Smooth muscle cell (in vitro differentiated cells): ENCODE data around the gene PSG7. TPM values are rescaled to one million over a fixed set of nuclear protein-coding genes. Genes with fewer than 3 reads are reported as not detected.
"Not testable (repeated sequence)": the region's sequence is repeated elsewhere in the genome, so short reads cannot be mapped to it uniquely, and the experiment has no call there.

ENCODE experiments used
- DNase-seq: peaks from one replicate; lab custom pipeline; 2025; ENCODE audit not compliant: unreplicated experiment; lab: John Stamatoyannopoulos, UW
- H2AFZ ChIP-seq: fragments of 200-600 bp; sonication (generic); 2 replicates; pipeline ENCODE4 v1.6.0; 2016; ENCODE audit warnings: antibody characterized with exemption, low read depth, mild to moderate bottlenecking
- H3F3A ChIP-seq: fragments of 200-600 bp; sonication (generic); 2 replicates; pipeline ENCODE4 v1.6.0; 2017; ENCODE audit warnings: antibody characterized with exemption, low read depth
- H3K27ac ChIP-seq: fragments of 200-600 bp; sonication (generic); 2 replicates; pipeline ENCODE4 v1.5.1; 2016; ENCODE audit warnings: low read depth, mild to moderate bottlenecking
- H3K27me3 ChIP-seq: fragments of 200-600 bp; sonication (generic); 2 replicates; pipeline ENCODE4 v1.6.1; 2016; ENCODE audit warnings: low read depth, mild to moderate bottlenecking
- H3K36me3 ChIP-seq: fragments of 200-600 bp; sonication (generic); 2 replicates; pipeline ENCODE4 v1.5.1; 2016; ENCODE audit warnings: low read depth
- H3K4me1 ChIP-seq: fragments of 200-600 bp; sonication (generic); 2 replicates; pipeline ENCODE4 v1.5.1; 2016; ENCODE audit warnings: low read depth
- H3K4me2 ChIP-seq: fragments of 200-600 bp; sonication (generic); 2 replicates; pipeline ENCODE4 v1.6.0; 2016; ENCODE audit warnings: mild to moderate bottlenecking
- H3K4me3 ChIP-seq: fragments of 200-600 bp; sonication (generic); 2 replicates; pipeline ENCODE4 v1.5.1; 2016; ENCODE audit warnings: mild to moderate bottlenecking
- H3K79me2 ChIP-seq: fragments of 200-600 bp; sonication (generic); 2 replicates; pipeline ENCODE4 v1.6.0; 2016; ENCODE audit warnings: low read depth, mild to moderate bottlenecking
- H3K9ac ChIP-seq: fragments of 200-600 bp; sonication (generic); 2 replicates; pipeline ENCODE4 v1.6.0; 2016; ENCODE audit warnings: low read depth
- H3K9me3 ChIP-seq: fragments of 200-600 bp; sonication (generic); replicated peaks from 2 replicates; pipeline ENCODE4 v1.5.1; 2016; ENCODE audit warnings: low read depth
- H4K20me1 ChIP-seq: fragments of 200-600 bp; sonication (generic); 2 replicates; pipeline ENCODE4 v1.6.0; 2016; ENCODE audit warnings: low read depth
- CTCF ChIP-seq: fragments of 200-600 bp; sonication (generic); IDR thresholded peaks from 2 replicates; pipeline ENCODE4 v1.5.1; 2017; ENCODE audit warnings: borderline replicate concordance, mild to moderate bottlenecking, antibody characterized with exemption; ENCODE audit not compliant: insufficient read depth, poor library complexity, severe bottlenecking
- WGBS: methylation state at CpG from one replicate; pipeline ENCODE4 v1.1.7; 2016; ENCODE audit warnings: low lambda C conversion rate; 5-methylcytosine and 5-hydroxymethylcytosine counted together
- polyA plus RNA-seq: library from polyadenylated mRNA; unstranded; fragments of >200 nt; fragmentation: Nextera tagmentation; extraction: Ambion mirVana; gene quantifications from 2 replicates; pipeline ENCODE4 v1.2.1, GENCODE V29; 2016
- total RNA-seq: library from RNA; depleted of rRNA; stranded (reverse); fragments of >200 nt; gene quantifications from 2 replicates; pipeline ENCODE4 v1.2.3, GENCODE V29; 2014

The PSG7 gene
- total and polyA plus RNA-seq, 2 experiments from 2014 or later = not detected

GRCh38 chr19:42882010-42882409, 55.0 kb downstream of the PSG7 start:
- DNase-seq, H3K27me3 ChIP-seq, H3K9me3 ChIP-seq, H3K9ac ChIP-seq, H3K79me2 ChIP-seq, H3F3A ChIP-seq, H3K27ac ChIP-seq, H3K4me3 ChIP-seq, H3K4me2 ChIP-seq, H3K36me3 ChIP-seq, H2AFZ ChIP-seq, H4K20me1 ChIP-seq, H3K4me1 ChIP-seq: not testable (repeated sequence)
- 57% methylated on average over 5 of the region's 5 CpGs for WGBS

DNA sequence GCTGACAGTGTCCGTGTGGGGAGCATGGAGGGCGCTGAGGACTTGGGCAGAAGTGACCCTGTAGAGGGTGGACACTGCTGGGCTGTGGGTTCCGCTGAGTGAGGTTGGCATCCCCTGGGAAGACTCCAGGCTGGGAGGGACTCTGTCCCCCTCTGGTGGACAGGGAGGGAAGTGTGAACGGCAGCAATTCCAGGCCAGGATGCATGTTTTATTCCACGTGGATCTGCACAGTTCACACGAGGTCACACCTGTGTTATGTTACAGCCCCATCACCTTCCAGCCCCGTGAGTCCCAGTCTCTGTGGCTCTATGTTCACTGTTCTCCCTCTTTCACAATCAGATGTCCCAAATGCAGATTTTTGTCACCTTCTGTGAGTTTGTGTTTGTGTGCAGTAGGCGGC, 55.7 kb downstream of the PSG7 start:
- H3K9me3 ChIP-seq, H3K4me2 ChIP-seq, H3K27ac ChIP-seq, DNase-seq, H3K27me3 ChIP-seq, H4K20me1 ChIP-seq, H3K79me2 ChIP-seq, H2AFZ ChIP-seq, H3K36me3 ChIP-seq, H3K4me3 ChIP-seq, H3F3A ChIP-seq, H3K9ac ChIP-seq, H3K4me1 ChIP-seq: not testable (repeated sequence)
- WGBS = 72% methylated on average over 6 of the region's 8 CpGs

GRCh38 chr19:42880621-42881020, 56.4 kb downstream of the PSG7 start:
- not testable (repeated sequence) for H3K4me1 ChIP-seq, H3K4me2 ChIP-seq, H3K79me2 ChIP-seq, H4K20me1 ChIP-seq, H3K36me3 ChIP-seq, DNase-seq, H3K27ac ChIP-seq, H3K9me3 ChIP-seq, H2AFZ ChIP-seq, H3K4me3 ChIP-seq, H3K9ac ChIP-seq, H3K27me3 ChIP-seq, H3F3A ChIP-seq
- WGBS = 84% methylated on average over 9 of the region's 9 CpGs

DNA sequence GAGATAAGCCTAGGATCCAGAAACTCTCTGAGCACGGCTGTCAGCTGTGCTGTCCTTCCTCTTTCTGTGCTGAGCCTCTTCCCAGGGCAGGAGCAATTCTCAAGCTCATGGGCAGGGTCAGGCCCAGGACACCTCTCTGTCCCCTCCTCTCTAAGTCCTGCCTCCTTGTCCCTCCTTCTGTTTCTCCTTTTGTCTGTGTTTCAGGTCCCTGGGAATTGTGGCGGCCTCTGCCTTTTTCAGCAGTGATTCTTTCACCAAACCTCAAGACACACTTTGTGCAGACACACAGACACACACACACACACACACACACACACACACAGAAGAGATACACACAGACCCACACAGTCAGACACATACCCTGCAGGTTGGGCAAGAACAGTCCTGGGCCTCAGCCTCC, 57.4 kb downstream of the PSG7 start, which contains the start of gene PSG1:
PSG1 (minus strand) TSS at position 101 of the 400 bp plus-strand sequence. CDS start 132 bp downstream, outside the sequence.
- TF ChIP-seq CTCF = no peak
- H3K4me3 ChIP-seq = no peak within 1 kb of the TSS
- H4K20me1 ChIP-seq = no peaks in the 10 kb centered on the region
- no peaks in the 10 kb centered on the region for H3K36me3 ChIP-seq
- H2AFZ ChIP-seq = no peak within 1 kb of the TSS
- H3K27ac ChIP-seq = no peak within 1 kb of the TSS
- no peaks in the 10 kb centered on the region for H3K79me2 ChIP-seq
- no peak for DNase-seq
- WGBS = 52% methylated on average over 2 of the region's 2 CpGs
- H3K4me1 ChIP-seq = no peaks in the 10 kb centered on the region
- H3K9ac ChIP-seq = no peak within 1 kb of the TSS
- no peaks in the 10 kb centered on the region for H3F3A ChIP-seq
- no peaks in the 10 kb centered on the region for H3K27me3 ChIP-seq
- H3K4me2 ChIP-seq = no peak within 1 kb of the TSS
- no peaks in the 10 kb centered on the region for H3K9me3 ChIP-seq

GRCh38 chr19:42876596-42876995, 60.4 kb downstream of the PSG7 start:
- H3F3A ChIP-seq, H3K27me3 ChIP-seq, DNase-seq, H3K9ac ChIP-seq, H3K4me1 ChIP-seq, H3K9me3 ChIP-seq, H3K27ac ChIP-seq, H4K20me1 ChIP-seq, H3K4me3 ChIP-seq, H3K4me2 ChIP-seq, H3K36me3 ChIP-seq, H2AFZ ChIP-seq, H3K79me2 ChIP-seq: not testable (repeated sequence)

DNA sequence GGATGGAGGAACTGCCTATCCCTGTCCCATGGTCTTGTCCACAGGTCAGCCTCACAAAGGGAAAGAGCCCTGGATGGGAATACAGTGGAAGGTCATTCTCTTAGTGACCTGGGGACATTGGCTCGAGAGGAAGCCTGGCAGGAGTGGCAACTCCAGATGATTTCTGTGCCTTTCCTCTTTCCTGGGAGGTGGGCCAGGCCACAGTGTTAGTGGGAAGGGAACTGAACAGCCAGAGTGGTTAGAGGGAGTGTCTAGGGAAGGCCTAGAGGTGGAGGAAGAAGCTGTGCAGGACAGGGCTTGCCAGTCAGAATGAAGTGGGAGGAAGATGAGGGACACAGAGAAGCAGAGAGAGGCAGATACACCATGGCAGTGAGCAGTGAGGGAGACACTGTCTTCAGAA, 61.1 kb downstream of the PSG7 start:
- H3K79me2 ChIP-seq, H3K4me3 ChIP-seq, H3K36me3 ChIP-seq, H4K20me1 ChIP-seq, H3K9me3 ChIP-seq, H3F3A ChIP-seq, H3K27me3 ChIP-seq, H2AFZ ChIP-seq, H3K4me2 ChIP-seq, DNase-seq, H3K27ac ChIP-seq, H3K4me1 ChIP-seq, H3K9ac ChIP-seq: not testable (repeated sequence)
- 30% methylated on average over 1 of the region's 1 CpG for WGBS

- not testable (repeated sequence) for H3K27ac ChIP-seq, DNase-seq
These were observed 61.9 kb downstream of the PSG7 start for GRCh38 chr19:42874901-42875813.

GRCh38 chr19:42874136-42874535, 62.9 kb downstream of the PSG7 start:
- DNase-seq, H3K27ac ChIP-seq, H3K27me3 ChIP-seq, H3F3A ChIP-seq, H2AFZ ChIP-seq, H3K4me3 ChIP-seq, H3K9me3 ChIP-seq, H3K4me1 ChIP-seq, H4K20me1 ChIP-seq, H3K9ac ChIP-seq, H3K36me3 ChIP-seq, H3K79me2 ChIP-seq, H3K4me2 ChIP-seq: not testable (repeated sequence)
- WGBS = 71% methylated on average over 3 of the region's 3 CpGs

More at GRCh38 chr19:42874901-42875813, 61.9 kb downstream of the PSG7 start:
- not testable (repeated sequence) for H3F3A ChIP-seq, H4K20me1 ChIP-seq, H3K4me2 ChIP-seq, H2AFZ ChIP-seq, H3K36me3 ChIP-seq, H3K27me3 ChIP-seq, H3K4me3 ChIP-seq, H3K4me1 ChIP-seq, H3K79me2 ChIP-seq, H3K9ac ChIP-seq, H3K9me3 ChIP-seq
- WGBS = 70% methylated on average over 4 of the region's 4 CpGs
